ENCODE measurements around the gene MARCOL. TPM values are rescaled to one million over a fixed set of nuclear protein-coding genes. Genes with fewer than 3 reads are reported as not detected.

Gene MARCOL
- total and polyA plus RNA-seq, 2 donors = not detected

Other genes starting within 250 kb of the MARCOL start
- gene SPINK5, start 174.5 kb upstream of the MARCOL start, total RNA-seq = 3.4 TPM
- 41.6 TPM for gene SPINK5, start 174.5 kb upstream of the MARCOL start, polyA plus RNA-seq
- not detected for gene SPINK14, start 70.0 kb upstream of the MARCOL start, total RNA-seq
- gene SPINK14, start 70.0 kb upstream of the MARCOL start, polyA plus RNA-seq = not detected
- 1.2 TPM for gene SPINK6, start 35.5 kb upstream of the MARCOL start, total RNA-seq
- 9.9 TPM for gene SPINK6, start 35.5 kb upstream of the MARCOL start, polyA plus RNA-seq
- not detected for gene SPINK13, start 30.3 kb downstream of the MARCOL start, total RNA-seq
- 1.1 TPM for gene SPINK13, start 30.3 kb downstream of the MARCOL start, polyA plus RNA-seq
- gene SPINK7, start 73.9 kb downstream of the MARCOL start, total RNA-seq = 1.2 TPM
- gene SPINK7, start 73.9 kb downstream of the MARCOL start, polyA plus RNA-seq = 33.6 TPM
- gene SPINK9, start 97.0 kb downstream of the MARCOL start, total RNA-seq = 0.33 TPM
- 13.5 TPM for gene SPINK9, start 97.0 kb downstream of the MARCOL start, polyA plus RNA-seq
- 49.9 TPM for gene FBXO38, start 145.4 kb downstream of the MARCOL start, total RNA-seq
- gene FBXO38, start 145.4 kb downstream of the MARCOL start, polyA plus RNA-seq = 25.1 TPM

Data from thymus (tissue), 2 donors.